GM12878 (cell line): ENCODE data around the gene OLIG2.

Experiments used
- ATF3 ChIP-seq: IDR thresholded peaks from 2 replicates; pipeline ENCODE4 v1.6.1; 2011; ENCODE audit warnings: low read depth, mild to moderate bottlenecking, low read length, moderate library complexity, borderline replicate concordance; ENCODE audit errors: extremely low read depth
- CHD1 ChIP-seq: IDR thresholded peaks from 2 replicates; pipeline ENCODE4 v1.6.1; 2012; ENCODE audit warnings: low read depth, low read length, improper control_type of control experiment
- CTCF ChIP-seq, 3 experiments: IDR thresholded peaks in 2 of 3; conservative IDR thresholded peaks in 1 of 3; 2 replicates each; pipeline ENCODE4 v1.5.1; 2011; ENCODE audit warnings: low read depth in 3 of 3, low read length in 3 of 3, mild to moderate bottlenecking in 3 of 3, control low read depth in 2 of 3, moderate library complexity in 2 of 3, inconsistent platforms in 1 of 3, mixed read lengths in 1 of 3; ENCODE audit not compliant: control insufficient read depth in 2 of 3, insufficient read depth in 1 of 3; ENCODE audit errors: extremely low read depth in 1 of 3

- TF ChIP-seq CTCF (IDR thresholded peaks at IDR 0.05 in 2 of 3, conservative IDR thresholded peaks at IDR 0.05 in 1 of 3; ENCODE audit: control insufficient read depth in 2 of 3, extremely low read depth in 1 of 3, insufficient read depth in 1 of 3, low read depth in 3 of 3, low read length in 3 of 3) = no peak
- no peak for TF ChIP-seq ATF3
- no peak for TF ChIP-seq CHD1
Observed at GRCh38 chr21:33037501-33037900, 11.8 kb downstream of the OLIG2 start.
